HepG2 (cell line): ENCODE measurements around the gene C19orf73. TPM values are rescaled to one million over a fixed set of nuclear protein-coding genes. Genes with fewer than 3 reads are reported as not detected.

Experiments used
- ARID4A ChIP-seq: sonication (generic); formaldehyde crosslinking; IDR thresholded peaks from 2 replicates; pipeline ENCODE4 v1.5.0; 2020; ENCODE audit warnings: mild to moderate bottlenecking, missing genetic modification reagents, borderline replicate concordance
- CTCF ChIP-seq: sonication (generic); formaldehyde crosslinking; IDR thresholded peaks from 2 replicates; pipeline ENCODE4 v1.5.0; 2020; ENCODE audit warnings: mild to moderate bottlenecking, missing genetic modification reagents, moderate library complexity
- RXRB ChIP-seq: IDR thresholded peaks from 2 replicates; pipeline ENCODE4 v1.6.1; 2016; ENCODE audit warnings: borderline replicate concordance, missing genetic modification reagents, missing compliant biosample characterization
- SMC3 ChIP-seq: IDR thresholded peaks from 2 replicates; pipeline ENCODE4 v1.6.1; 2011; ENCODE audit warnings: low read length, improper control_type of control experiment
- polyA plus RNA-seq, 8 experiments: library from polyadenylated mRNA; depleted of rRNA in 3 of 8; stranded (reverse) in 7 of 8; unstranded in 1 of 8; fragments of >200 nt; fragmentation: Illumina TruSeq in 4 of 8; extraction: Trizol in 4 of 8; gene quantifications; 2 replicates each; pipeline versions ENCODE4 v1.2.1 to v1.2.3, GENCODE V29; 2011 to 2016; ENCODE audit warnings: low read depth in 4 of 8, missing spikeins in 1 of 8, mixed read lengths in 1 of 8; ENCODE audit not compliant: insufficient read depth in 1 of 8
- total RNA-seq, 5 experiments: library from RNA; depleted of rRNA; stranded (reverse); fragments of >200 nt; fragmentation: Illumina TruSeq; extraction: Trizol; gene quantifications; 2 replicates each; pipeline ENCODE4 v1.2.3, GENCODE V29; 2016; ENCODE audit warnings: low read depth in 1 of 5
- TF ChIP-seq, protein P1 (sequence below): sonication (generic); formaldehyde crosslinking; IDR thresholded peaks from 2 replicates; pipeline ENCODE4 v1.5.1; 2020; ENCODE audit warnings: missing genetic modification reagents, mild to moderate bottlenecking, borderline replicate concordance

The C19orf73 gene
- total and polyA plus RNA-seq, 2 of the 13 experiments (the other 11 are each of a cell fraction or from before 2014, with no cell fraction given): 1.4 to 1.5 TPM

GRCh38 chr19:49074869-49075268 is 44.1 kb downstream of the C19orf73 start (continued):
- peak; percentile 19; the same call in 1 of the 2 replicates for TF ChIP-seq ARID4A (CRISPR knock-in tag)
- peak; percentile 87 for TF ChIP-seq CTCF
- TF ChIP-seq SMC3: peak; percentile 62
- 0 out of 2 replicates have a peak, but pooled peaks have one; percentile 14 for TF ChIP-seq RXRB
- TF ChIP-seq, protein P1, sequence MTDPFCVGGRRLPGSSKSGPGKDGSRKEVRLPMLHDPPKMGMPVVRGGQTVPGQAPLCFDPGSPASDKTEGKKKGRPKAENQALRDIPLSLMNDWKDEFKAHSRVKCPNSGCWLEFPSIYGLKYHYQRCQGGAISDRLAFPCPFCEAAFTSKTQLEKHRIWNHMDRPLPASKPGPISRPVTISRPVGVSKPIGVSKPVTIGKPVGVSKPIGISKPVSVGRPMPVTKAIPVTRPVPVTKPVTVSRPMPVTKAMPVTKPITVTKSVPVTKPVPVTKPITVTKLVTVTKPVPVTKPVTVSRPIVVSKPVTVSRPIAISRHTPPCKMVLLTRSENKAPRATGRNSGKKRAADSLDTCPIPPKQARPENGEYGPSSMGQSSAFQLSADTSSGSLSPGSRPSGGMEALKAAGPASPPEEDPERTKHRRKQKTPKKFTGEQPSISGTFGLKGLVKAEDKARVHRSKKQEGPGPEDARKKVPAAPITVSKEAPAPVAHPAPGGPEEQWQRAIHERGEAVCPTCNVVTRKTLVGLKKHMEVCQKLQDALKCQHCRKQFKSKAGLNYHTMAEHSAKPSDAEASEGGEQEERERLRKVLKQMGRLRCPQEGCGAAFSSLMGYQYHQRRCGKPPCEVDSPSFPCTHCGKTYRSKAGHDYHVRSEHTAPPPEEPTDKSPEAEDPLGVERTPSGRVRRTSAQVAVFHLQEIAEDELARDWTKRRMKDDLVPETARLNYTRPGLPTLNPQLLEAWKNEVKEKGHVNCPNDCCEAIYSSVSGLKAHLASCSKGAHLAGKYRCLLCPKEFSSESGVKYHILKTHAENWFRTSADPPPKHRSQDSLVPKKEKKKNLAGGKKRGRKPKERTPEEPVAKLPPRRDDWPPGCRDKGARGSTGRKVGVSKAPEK (CRISPR knock-in tag): peak; percentile 50; the same call in 1 of the 2 replicates
